K562 (cell line): Measurements from ENCODE around the gene TECPR2. TPM values are rescaled to one million over a fixed set of nuclear protein-coding genes. Genes with fewer than 3 reads are reported as not detected.

ENCODE experiments used
- ARHGAP35 ChIP-seq: fragments of 450-650 bp; IDR thresholded peaks from 2 replicates; pipeline ENCODE4 v1.6.1; 2018; ENCODE audit not compliant: partially characterized antibody
- ARID1B ChIP-seq: fragments of 450-650 bp; IDR thresholded peaks from 2 replicates; pipeline ENCODE4 v1.6.1; 2016; ENCODE audit warnings: antibody characterized with exemption, mild to moderate bottlenecking, inconsistent platforms
- CEBPZ ChIP-seq: fragments of 150-350 bp; IDR thresholded peaks from 2 replicates; pipeline ENCODE4 v1.6.1; 2014; ENCODE audit warnings: low read depth, mild to moderate bottlenecking, low read length, borderline replicate concordance
- FOXP4 ChIP-seq: sonication (generic); formaldehyde crosslinking; IDR thresholded peaks from 2 replicates; pipeline ENCODE4 v1.8.0; 2022; ENCODE audit warnings: mild to moderate bottlenecking, missing genetic modification reagents, borderline replicate concordance
- SMARCC2 ChIP-seq: fragments of 450-650 bp; IDR thresholded peaks from 2 replicates; pipeline ENCODE4 v1.6.1; 2017; ENCODE audit warnings: antibody characterized with exemption, moderate library complexity, mild to moderate bottlenecking, low read depth
- ZNF740 ChIP-seq, 3 experiments: fragments of 200-800 bp in 1 of 3; sonication (Bioruptor generic) in 1 of 3; sonication (generic) in 1 of 3; formaldehyde crosslinking in 1 of 3; IDR thresholded peaks; 2 replicates each; pipeline versions ENCODE4 v1.6.1 to v1.8.0; 2016 to 2022; ENCODE audit warnings: mild to moderate bottlenecking in 2 of 3, missing compliant biosample characterization in 2 of 3, missing genetic modification characterization in 2 of 3, missing genetic modification reagents in 1 of 3
- polyA plus RNA-seq, 8 experiments: library from polyadenylated mRNA; depleted of rRNA in 4 of 8; stranded (reverse) in 5 of 8; unstranded in 3 of 8; fragments of >200 nt; fragmentation: Nextera tagmentation in 2 of 8; fragmentation: Illumina TruSeq in 1 of 8; extraction: Ambion mirVana in 2 of 8; extraction: Trizol in 1 of 8; gene quantifications; 2 replicates each; pipeline versions ENCODE4 v1.2.1 to v1.2.3, GENCODE V29; 2011 to 2014; ENCODE audit warnings: inconsistent platforms in 1 of 8, missing spikeins in 1 of 8
- total RNA-seq, 7 experiments: library from RNA; depleted of rRNA in 6 of 7; stranded (reverse); fragments of >200 nt in 6 of 7; fragmentation: Illumina TruSeq in 2 of 7; extraction: Trizol in 2 of 7; gene quantifications; 2 replicates each; pipeline versions ENCODE4 v1.2.1 to v1.2.3, GENCODE V29; 2011 to 2021; ENCODE audit warnings: low replicate concordance in 1 of 7

TECPR2 gene
- total and polyA plus RNA-seq, 9 of the 15 experiments (the other 6 are each of a cell fraction or from before 2014, with no cell fraction given), result 0.04 to 3.0 (median 0.83) TPM

GRCh38 chr14:102431751-102432150 lies 69.0 kb downstream of the TECPR2 start (continued):
- no peak for TF ChIP-seq CEBPZ
- TF ChIP-seq FOXP4 (CRISPR knock-in tag), result no peak
- TF ChIP-seq ARHGAP35, result no peak
- TF ChIP-seq ZNF740 (CRISPR knock-in tag; IDR thresholded peaks at IDR 0.05), result no peak
- TF ChIP-seq ZNF740 (tag; IDR thresholded peaks at IDR 0.05), result no peak
- TF ChIP-seq SMARCC2, result no peak
- TF ChIP-seq ARID1B, result no peak
